T1000 (cell line): Measurements from ENCODE around the gene MAP4K4.
A peak's percentile ranks its signal among the peaks of the same experiment; 100 is the strongest.
"Not testable (repeated sequence)": the region's sequence is repeated elsewhere in the genome, so short reads cannot be mapped to it uniquely, and the experiment has no call there.

ENCODE experiments used
- DNase-seq: peaks from one replicate; lab custom pipeline; 2025; ENCODE audit warnings: mixed read lengths; lab: John Stamatoyannopoulos, UW

The MAP4K4 gene

DNA sequence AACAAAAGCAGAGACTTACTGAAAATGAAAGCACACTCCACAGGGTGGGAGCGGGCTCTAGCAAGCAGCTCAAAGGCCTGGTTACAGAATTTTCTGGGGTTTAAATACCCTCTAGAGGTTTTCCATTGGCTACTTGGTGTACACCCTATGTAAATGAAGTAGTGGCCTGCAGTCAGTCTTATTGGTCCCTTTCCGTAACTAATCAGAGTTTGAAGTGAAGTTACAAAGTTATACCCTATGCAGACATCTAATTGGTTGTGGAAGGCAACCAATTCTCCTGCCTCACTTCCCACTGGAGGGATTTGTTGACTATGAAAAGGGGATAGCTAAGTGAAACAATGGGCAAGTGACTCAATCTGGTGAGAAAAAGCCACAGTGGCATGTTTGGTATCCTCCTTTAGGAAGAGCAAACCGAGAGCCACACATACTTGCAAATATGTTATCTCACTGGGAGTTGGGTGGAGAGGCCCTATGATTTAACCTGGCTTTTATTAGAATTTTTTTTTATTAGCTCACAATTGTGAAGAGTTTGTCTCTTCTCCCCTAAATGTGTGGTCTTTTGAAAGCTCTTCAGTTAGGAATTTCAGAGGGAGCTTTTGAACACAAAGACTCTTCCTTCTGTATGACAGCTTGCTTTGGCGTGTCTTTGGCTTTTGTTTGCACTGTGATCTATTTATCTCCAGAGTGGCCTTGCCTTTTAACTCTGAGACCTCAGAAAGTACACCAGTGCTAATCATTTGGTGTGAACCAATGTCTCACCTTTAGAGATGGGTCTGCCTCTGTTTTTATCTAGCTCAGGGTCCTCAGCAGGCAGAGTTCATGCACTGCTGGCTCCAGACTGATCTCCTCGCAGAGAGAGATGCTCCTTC lies 69.6 kb downstream of the MAP4K4 start:
- peak; percentile 37 for DNase-seq

DNA sequence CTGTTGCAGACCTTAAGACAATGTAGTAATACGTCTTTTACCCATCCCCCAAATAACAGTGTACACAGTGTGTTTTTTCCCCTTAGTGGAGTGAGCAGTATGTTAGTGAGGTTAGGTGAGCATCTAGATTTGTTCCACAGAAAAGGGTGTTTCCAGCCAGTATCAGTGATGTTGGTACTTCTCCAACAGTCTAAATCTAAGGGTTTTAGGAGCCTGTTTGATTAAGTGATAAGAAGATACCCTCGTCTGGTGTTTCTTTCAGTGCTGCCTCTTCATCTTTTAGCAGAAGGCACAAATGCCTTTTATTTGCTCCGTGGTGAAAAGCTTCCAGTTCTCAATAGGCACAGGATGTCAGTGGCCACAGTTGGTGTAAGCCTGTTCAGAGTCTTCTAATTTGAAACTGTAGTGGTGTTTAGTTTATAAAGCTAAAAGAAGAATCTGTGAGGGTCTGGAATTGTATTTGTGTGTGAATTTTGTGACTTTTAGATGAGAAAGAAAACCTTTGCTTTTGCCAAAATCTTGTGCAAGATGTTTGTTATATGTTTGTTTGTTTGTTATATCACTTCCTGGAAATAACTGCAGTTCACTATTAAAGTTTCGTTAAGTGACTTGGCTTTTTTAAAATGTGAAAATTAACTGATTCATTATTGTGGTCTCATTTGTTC lies 71.2 kb downstream of the MAP4K4 start:
- no peak for DNase-seq

DNA sequence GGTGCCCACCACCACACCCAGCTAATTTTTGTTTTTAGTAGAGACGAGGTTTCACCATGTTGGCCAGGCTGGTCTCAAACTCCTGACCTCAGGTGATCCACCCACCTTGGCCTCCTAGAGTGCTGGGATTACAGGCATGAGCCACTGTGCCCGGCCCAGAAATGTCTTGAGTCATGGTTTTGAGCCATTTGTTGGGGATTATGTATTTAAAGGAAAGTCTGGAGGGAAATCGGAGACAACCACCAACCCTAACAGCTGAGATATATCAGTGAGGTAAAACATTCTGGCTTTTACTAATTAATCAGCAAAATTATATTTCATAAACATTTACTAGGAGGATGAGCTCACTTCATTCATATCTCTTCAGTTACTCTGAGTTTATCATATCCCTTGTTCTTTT lies 72.2 kb downstream of the MAP4K4 start:
- DNase-seq = not testable (repeated sequence)

DNA sequence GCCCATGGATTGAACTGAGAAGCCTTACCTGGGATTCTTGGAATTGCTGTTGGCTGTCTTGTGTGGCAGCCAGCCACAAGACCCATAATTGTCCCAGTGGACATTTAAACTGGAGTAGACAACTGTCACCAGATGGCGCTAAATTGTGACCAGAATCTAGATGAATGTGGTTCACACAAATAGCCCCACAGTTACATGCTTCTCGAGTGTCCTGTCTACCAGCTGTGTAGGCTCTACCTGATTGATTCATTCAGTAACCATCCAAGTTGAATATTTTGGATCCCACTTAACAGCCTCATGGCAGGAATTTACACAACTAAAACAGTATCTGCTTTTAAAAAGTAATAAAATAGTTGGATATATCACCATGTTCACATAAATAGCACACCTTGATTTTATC lies 73.2 kb downstream of the MAP4K4 start:
- DNase-seq = no peak

DNA sequence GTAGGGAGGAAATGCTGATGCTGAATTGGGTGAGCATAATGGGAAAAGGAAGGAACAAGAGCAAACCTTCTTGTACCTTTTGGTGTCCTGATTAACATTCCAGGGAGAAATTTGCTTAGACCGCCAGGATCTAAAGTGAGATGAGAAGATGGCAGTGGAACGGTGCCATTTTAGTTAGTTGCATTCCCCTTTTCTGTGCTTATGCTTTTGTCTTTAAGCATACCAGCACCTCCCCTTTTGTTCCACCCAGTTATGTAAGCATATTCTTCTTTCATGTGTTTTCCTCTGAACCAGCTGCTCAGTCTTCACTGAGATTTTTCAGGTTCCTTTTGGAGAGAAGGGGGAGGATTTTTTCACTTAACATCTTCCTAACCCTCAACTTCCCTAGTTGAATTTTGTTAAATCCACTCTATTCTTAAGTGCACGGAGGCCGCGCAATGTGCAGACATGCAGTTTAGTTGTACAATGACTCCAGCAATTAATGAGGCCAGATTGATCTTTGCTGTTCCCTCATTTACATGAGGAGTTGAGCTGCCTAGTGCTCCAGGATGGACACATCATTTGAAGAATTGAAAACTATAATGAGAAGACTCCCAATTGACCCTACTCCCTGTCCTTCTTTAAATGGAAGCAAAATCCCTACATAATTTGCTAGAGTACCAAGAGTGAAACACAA lies 73.9 kb downstream of the MAP4K4 start:
- no peak for DNase-seq

- DNase-seq = no peak
Observed at GRCh38 chr2:101771910-101772321, 74.4 kb downstream of the MAP4K4 start.

DNA sequence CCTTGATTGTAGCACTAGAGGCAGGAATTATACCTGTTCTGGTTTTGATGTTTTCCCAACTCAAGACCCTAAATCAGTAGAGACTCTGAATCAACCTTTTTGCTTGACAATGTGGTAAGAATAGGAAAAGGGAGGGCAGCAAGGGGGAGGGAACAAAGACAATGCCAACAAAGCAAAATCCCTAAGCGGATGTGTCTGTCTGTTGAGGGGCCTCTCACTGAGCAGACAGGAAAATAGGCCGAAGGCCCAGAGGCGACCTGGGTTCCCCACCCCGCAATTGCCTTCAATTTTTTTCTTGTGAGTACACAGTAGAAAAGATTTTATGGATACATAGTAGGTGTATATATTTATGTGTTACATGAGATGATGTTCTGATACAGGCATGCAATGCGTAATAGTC lies 75.6 kb downstream of the MAP4K4 start:
- no peak for DNase-seq

- DNase-seq = not testable (repeated sequence)
Observed at GRCh38 chr2:101773961-101774360, 76.5 kb downstream of the MAP4K4 start.

DNA sequence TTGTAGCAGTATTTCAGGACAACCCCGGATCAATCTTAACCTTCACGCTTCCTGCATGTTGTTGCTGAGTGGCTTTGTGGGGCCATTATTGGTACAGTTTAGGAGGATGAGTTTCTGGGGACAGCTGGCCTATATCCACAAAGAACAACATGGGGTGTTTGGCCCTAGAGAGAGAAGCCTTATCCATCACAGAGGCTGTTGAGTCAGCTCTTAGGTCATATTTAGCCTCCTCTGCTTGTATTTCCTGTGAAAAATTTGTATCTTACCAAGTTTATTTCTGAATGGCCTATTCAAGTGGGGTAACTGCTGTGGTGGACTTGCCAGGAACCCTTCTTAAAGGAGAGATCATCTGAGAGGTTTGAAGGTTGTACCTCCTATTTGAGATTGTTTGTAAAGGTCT lies 77.6 kb downstream of the MAP4K4 start:
- no peak for DNase-seq

- no peak for DNase-seq
Observed at GRCh38 chr2:101775636-101776035, 78.1 kb downstream of the MAP4K4 start.

DNA sequence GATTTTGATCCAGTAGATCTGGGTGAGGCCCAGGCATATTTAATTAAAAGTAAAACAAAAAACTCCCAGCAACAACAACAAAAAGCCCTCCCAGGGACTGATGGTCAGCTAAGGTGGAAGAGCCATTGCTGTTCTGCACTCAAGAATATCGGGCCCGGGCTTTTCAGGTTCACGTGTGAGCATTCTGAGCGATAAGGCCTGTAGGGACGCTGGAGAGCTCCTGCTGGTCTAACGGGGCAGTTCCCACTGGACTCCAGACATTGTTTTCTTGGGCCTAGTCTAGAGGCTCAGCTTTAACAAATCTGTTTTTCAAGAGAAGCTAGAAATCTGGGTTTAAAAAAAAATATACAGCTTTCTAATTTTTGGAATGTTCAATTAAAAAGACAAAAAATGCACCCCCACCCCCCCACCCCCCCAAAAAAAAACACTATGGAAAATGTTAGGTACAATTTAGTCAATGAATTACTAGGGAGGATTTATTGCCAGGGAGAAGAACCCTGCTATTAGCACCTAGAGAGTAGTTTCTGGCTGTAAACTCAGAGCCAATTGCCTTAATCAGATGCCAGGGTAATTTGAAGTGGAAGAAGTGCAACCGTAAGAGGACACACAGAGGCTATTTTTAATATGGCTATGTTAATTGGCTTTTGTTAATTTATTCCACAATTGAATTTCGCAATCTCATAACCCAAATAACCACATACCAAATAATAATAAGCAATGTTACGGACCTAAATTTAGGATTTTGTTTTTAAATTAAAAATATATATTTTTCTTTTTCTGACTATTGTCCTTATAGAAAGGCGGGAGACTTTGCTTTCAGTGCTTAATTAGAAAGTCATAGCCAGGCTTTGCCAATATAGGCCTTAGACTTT lies 78.9 kb downstream of the MAP4K4 start:
- DNase-seq = no peak

GRCh38 chr2:101777337-101777736 lies 79.8 kb downstream of the MAP4K4 start:
- DNase-seq = no peak

- DNase-seq = no peak
Observed at GRCh38 chr2:101778102-101778501, 80.6 kb downstream of the MAP4K4 start.

- no peak for DNase-seq
Observed at GRCh38 chr2:101779190-101779589, 81.7 kb downstream of the MAP4K4 start.

DNA sequence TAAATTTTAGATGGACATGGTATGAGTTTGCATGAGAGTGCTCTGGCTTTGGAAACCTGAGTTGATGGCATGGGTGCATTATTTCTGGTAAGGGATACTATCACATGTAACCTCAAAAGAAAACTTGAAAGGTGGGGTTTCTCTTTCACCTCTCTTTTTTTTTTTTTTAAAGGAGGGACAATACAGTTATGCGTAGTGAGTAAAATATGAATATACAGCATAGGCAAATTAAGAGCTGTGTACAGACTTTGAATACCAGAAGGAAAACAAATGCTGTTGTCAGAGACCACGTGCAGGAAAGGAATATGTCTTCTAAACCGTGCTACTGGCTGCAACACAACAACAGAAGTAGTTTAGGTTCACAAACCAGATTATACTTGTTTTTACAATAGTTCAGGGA lies 82.1 kb downstream of the MAP4K4 start:
- DNase-seq = no peak

GRCh38 chr2:101781326-101781725 lies 83.8 kb downstream of the MAP4K4 start:
- DNase-seq = no peak

- DNase-seq = no peak
Observed at GRCh38 chr2:101781791-101782426, 84.4 kb downstream of the MAP4K4 start.

DNA sequence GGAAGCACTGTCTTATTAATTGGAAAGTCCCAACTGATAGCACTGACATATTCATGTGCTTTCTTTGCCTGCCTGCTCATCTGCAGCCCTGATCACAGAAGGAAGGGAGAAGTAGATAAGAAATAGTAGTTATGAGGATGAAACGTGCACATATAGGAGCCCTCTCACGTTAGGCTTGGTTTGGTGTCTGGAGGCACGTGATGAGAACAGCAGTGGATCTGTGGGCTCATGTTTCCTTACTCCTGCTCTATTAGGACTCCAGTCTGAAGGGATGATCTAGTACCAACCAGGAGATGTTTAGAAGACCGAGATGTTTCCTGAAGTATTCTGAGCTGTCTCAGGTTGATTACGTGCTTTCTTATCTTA lies 84.9 kb downstream of the MAP4K4 start:
- DNase-seq = no peak

- DNase-seq = no peak
Observed at GRCh38 chr2:101787097-101787496, 89.6 kb downstream of the MAP4K4 start.

- no peak for DNase-seq
Observed at GRCh38 chr2:101788565-101788964, 91.1 kb downstream of the MAP4K4 start.
